TTC549 (cell line): Measurements from ENCODE around the gene CTNNA3.
"Not testable (repeated sequence)": the region's sequence is repeated elsewhere in the genome, so short reads cannot be mapped to it uniquely, and the experiment has no call there.

Experiments
- FAIRE-seq: peaks from 2 replicates; lab custom pipeline; 2012; peaks lifted over from hg19 to GRCh38; lab: Jason Lieb, UNC

CTNNA3 gene

DNA sequence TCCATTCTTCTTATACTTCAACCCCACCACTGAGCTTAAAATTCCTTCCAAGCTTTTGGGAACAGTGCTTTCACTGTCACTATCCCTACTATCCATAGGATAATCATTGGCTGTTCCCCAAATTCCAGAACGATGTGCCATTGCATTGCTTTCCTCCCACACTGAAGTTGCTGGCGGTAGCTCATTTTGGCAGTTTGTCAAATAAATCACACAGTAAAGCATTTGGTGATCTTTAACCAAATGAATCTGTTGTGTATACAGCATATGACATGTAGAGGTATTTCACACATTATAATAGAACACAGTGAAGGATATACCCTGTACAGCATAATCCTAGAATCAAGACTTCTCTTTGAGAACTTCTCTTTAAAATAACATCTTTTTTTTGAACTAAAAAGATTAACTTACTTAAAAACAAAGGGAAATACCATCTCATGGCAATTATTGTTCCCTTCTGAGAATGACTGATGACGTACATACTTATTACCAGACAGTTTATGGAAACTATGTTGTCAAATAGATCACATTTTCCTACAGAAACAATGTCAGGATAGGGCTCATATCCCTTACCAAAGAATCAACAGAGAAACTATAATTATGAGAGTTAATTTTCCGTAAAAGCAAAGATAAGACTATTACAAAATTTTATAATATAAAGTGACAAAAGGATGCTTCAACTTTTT lies 93.6 kb downstream of the CTNNA3 start:
- no peak for FAIRE-seq

DNA sequence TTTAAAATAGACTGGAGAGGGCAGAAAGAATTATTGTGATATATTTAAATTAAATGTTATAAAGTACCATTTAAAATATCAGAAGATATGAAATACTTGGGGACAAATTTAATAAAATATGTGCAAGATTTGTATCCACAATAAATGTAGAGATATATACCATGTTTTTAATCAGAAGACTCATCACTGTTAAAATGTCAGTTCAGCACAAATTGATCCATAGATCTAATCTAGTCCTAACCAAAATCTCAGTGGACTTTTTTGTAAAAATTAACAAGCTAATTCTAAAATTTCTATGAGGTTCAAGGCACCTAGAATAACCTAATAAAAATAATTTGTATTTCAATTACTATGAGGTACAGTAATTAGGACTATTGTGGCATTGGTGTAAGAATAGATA lies 96.4 kb downstream of the CTNNA3 start:
- FAIRE-seq, result no peak

DNA sequence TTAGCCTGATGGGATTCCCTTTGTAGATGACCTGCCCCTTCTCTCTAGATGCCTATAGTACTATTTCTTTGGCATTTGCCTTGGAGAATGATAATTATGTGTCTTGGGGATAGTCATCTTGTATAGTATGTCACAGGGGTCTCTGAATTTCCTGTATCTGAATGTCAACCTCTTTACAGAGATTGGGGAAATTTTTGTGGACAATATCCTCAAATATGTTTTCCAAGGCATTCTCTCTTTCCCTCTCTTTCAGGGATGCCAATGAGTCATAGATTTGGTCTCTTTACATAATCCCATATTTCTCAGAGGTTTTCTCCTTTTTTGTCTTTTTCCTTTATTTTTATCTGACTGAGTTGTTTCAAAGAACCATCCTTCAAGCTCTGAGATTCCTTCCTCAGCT lies 99.4 kb downstream of the CTNNA3 start:
- no peak for FAIRE-seq

DNA sequence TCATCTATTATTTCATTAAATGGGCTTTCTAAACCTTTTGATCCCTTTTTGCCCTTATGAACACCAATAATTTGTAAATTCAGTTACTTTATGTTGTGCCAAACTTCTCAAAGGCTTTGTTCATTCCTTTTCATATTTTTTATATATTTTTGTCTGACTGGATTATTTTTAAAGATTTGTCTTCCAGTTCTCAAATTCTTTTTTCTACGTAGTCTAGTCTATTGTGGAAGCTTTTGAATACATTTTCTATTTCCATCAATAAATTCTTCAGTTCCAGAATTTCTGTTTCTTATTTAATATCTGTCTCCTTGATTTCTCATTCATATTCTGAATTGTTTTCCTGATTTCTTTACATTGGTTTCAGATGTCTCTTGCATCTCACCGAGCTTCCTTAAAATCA lies 108.2 kb downstream of the CTNNA3 start:
- FAIRE-seq, result no peak

DNA sequence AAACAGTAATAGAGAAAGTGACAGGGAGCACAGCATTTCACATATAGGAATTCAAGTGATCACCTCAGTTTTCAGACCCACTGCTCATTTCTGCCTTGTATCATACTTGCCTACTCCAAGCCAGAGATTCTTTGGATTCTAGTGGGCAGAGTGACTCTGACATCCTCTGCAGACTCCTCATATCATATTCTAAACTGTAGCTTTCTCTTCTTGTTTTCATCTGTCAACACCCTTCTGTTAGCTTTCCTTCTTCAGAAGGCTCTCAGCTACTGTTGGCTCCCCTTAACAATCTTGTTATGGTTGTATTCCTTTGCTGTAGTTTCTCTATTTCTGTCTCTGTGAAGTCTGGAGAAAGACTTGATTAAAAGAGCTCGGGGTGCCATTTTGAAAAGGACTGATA lies 120.5 kb downstream of the CTNNA3 start:
- no peak for FAIRE-seq

DNA sequence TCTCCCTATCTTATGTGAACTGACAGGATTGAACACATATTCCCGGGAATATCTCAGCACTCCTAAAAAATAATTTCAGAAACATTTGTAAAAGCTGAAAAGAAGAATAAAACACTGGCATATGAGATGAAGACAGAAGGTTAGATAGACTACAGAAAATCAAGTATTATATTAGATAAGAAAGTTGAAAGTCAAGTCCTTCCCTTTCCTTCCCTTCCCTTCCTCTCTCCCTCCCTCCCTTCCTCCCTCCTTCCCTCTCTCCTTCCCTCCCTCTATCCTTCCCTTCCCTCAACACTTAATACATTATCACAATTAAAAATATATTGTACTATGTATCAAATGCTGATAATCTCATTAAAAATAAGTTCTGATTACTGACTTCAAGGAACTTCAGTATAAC lies 122.5 kb downstream of the CTNNA3 start:
- no peak for FAIRE-seq

DNA sequence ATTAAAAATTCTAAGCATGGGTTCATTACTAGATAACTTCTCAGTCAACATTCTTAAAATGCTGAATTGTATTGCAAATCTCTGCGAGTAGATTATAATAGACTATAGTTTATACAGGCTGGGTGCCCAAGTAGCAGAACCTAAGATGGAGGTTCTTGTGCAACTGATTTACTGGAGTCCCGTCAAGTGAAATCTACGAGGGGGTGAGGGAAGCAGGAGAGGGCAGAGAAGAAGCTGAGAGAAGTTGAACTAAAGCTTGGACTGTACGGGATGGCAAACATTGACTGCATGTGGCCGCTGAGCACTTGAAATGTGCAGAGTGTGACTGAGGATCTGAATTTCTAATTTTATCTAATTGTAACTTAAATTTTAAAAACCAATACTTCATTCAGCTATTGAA lies 124.5 kb downstream of the CTNNA3 start:
- no peak for FAIRE-seq

DNA sequence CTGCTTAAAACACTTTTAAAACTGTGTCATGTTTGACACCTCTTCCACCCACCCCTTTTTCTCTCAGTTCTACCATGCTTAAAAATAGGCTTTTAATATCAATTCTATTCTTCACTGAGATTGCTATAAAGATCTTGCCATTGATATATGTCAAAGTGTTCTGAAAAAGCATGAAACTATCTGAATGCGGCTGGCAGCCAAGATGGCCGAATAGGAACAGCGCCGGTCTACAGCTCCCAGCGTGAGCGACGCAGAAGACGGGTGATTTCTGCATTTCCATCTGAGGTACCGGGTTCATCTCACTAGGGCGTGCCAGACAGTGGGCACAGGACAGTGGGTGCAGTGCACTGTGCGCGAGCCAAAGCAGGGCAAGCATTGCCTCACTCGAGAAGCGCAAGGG lies 137.7 kb downstream of the CTNNA3 start:
- not testable (repeated sequence) for FAIRE-seq

DNA sequence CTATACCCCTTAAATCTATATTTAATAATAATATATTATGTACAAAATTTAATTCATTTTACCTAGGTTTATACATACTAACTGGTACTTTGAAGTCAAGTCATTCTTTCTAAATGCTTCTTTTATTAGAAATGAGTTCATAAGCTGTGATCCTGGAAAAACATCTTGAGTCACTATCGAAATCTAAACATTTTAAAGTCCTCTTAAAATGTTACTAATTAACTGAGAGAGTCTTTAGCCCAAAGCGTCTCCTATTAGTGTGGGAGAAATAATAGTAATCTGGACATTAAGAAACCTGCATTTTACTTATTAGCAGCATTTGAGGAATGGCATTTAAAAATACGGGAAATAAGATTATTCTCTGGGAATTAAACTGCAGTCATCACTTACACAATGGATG lies 142.7 kb downstream of the CTNNA3 start:
- FAIRE-seq, result no peak

DNA sequence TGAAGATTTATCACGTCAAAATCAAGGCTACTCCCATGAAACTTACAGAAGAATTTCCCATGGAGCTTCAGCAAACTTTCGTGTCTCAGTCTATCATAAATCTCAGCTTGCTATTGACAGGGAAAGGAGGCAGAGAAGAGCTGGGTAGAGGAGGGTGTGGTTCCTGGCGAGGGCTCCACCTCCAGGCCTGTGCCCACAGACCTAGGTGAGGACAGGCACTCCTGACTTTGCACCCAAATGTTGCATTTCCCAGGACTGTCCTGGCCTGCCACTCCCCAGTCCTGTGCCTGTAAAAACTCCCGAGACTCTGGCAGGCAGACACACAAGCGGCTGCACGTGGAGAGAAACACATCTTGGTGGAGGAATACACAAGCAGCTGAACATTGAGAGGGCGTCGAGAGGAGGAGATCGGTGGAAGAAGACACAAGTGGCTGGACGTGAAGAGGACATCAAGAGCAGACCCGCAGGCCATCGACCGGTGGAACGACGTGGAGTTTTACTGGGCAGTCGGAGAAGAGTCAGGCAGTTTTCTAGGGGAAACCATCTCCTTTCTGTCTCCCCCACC lies 145.1 kb downstream of the CTNNA3 start:
- FAIRE-seq, result no peak

DNA sequence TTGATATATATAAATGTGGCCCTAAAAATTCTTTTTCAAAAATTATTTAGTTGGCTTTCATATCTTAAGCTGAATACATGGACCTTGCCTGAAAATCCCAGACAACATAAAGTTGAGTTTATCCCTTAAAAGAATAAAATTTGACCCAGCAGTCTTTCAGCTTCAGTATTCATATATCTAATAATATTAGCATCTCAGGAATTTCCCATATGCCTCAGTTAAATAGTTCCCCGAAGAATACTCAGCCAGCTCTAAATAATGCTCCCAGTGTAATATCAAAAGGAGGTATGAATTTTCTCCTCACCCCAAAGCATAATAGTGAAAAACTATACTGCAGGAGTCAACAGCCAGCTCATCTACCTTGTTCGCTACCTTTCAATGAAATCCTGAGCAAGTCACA lies 145.9 kb downstream of the CTNNA3 start:
- no peak for FAIRE-seq

DNA sequence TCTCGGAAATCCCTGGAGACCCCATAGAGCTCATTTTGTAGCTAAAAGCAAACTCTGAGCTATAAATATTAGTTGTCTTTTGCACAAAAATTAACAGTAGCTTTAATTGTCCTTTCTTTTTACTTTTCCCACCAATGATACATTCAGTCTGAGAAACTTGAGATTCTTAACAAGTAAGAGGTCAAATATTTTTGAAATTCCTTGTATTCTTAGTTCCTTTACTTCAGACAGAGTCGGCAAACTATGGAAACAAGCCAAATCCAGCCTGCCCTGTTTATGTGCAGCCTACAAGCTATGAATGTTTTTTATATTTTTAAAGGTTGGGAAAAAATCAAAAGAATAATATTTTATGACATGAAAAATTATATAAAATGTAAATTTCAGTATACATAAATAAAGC lies 146.6 kb downstream of the CTNNA3 start:
- no peak for FAIRE-seq

DNA sequence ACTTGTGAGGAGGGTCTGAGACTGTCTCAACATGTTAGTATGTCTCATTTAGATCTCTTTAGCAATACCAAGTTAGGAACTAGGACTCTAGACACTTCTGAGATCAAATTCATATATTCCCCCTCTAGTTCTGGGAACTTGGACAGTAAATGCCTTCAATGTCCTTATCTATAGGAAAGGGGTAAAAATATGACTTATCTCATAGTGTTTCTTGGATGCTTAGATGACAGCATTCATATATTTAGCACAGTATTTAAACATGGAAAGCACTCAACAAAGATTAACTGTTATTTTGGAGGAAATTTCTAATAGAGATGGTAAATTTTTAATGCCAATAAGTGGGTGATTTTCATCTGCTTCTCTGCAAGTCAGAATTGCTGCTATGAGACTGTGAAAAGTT lies 154.6 kb downstream of the CTNNA3 start:
- FAIRE-seq, result no peak

DNA sequence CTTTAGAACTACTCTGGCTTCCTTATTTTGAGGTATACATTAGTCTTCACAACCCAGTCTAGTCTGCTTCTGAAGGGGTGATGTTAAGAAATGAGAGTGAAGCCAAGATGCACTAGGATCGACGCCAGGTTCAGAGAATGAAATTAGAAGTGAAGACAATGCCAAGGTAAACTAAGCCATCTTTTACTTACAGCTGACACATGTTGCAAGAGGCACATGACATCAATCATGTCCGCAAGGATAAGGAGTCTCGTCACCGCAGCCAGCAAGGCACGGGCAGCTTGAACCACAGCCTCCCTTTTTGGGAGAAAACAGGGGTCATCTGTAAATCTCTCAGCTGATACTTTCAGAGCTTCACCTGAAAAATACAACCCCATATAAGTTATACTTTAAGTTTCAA lies 156.7 kb downstream of the CTNNA3 start:
- no peak for FAIRE-seq

DNA sequence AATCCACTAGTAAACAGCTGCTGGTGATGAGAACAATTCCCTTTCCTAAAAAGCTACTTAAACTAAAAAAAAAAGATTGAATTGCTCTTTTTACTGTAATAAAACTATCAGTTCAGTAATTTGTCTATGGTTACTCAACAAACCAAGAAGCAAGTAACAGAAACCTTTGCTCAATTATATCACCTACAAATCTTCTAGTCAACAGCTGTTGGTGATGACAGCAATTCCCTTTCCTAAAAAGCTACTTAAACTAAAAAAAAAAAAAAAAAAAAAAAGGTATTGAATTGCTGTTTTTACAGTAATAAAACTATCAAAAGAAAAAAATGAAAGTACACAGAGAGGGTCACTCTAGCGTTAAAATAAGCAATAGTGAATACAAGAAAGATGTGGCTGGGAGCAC lies 158.1 kb downstream of the CTNNA3 start:
- FAIRE-seq, result no peak

DNA sequence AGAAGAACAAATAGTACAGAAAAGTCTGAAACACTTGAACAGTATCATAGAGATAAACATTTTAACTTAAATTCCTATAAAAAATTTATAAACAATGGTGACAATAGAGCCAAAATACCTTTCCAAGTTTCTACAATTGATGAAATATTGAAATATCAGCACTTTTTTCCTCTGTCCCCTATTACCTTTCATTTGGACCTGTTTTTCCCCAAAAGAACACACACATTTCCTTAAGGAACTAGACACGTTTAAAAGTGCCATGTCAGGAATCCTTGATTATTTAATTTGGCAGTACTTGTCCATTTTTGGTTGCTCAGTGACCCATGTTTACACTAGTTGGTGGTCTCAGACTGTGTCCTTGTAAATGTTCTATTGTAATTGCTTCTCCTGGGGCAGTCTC lies 162.6 kb downstream of the CTNNA3 start:
- FAIRE-seq, result no peak

DNA sequence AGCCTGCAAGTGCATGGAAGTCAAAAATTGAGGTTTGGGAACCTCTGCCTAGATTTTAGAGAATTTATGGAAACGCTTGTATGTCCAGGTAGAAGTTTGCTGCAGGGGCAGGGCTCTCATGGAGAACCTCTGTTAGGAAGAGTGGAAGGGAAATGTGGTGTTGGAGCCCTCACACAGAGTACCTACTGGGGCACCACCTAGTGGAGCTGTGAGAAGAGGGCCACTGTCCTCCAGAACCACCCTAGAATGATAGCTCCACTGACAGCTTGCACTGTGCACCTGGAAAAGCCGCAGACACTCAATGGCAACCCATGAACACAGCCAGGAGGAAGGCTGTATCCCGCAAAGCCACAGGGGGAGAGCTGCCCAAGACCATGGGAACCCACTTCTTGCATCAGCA lies 165.0 kb downstream of the CTNNA3 start:
- not testable (repeated sequence) for FAIRE-seq

DNA sequence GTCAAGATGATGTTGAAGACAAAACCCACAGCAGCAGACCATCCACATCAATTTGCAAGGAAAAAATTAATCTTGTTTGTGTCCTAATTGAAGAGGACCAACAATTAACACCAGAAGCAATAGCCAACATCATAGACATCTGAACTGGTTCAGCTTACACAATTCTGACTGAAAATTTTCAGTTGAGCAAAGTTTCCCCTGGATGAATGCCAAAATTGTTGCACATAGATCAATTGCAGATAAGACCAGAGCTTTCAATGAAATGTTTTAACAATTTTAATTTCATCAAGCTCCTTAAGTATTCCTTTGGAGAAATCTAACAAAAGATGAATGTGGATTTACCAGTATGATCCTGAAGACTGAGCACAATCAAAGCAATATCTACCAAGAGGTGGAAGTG lies 168.6 kb downstream of the CTNNA3 start:
- FAIRE-seq, result no peak

DNA sequence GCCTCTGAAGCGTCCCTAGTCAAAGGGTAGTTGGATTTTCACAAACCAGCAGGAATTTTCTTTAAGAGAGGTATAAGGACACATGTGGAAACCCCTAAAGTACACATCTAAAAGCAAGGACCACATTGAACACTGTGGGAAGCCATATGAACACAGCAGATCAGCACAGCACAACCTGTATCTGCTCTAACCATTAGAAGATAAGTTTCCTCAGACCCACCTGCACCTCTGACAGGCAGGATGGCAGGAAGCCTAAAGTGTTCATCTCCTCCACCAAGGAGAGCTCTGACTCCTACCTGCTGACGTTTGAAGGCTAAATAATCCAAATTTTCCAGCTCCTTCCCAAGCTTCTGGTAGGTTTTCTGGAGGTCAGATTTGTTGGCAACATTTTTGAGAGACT lies 174.4 kb downstream of the CTNNA3 start:
- no peak for FAIRE-seq

DNA sequence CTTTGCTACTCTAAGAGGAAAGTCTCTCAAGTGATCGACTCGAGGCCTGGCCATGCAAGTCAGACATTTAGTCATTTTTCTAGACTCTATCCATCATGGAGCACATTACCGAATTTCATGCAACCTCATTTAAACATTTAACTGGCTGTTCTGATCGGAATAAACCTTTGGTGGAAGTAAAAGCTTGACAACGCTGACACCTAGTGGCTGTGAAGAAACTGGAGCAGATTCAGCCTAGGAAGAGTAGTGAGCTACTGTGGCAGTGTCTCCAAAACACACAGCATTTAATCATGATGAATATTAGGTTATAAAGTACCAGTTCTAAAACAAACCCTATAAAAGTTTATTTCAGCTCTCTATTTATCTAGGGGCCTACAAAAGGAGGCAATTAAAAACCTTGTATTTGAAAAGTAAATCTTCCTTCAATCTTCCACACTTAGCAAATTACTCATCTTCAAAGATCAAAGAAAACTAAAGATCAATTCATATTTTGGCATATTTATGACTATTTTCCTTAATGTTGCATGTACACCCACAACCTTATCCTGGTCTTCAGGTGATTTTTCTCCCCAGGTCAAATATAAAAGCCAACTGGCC lies 175.0 kb downstream of the CTNNA3 start:
- FAIRE-seq, result peak; percentile 53

DNA sequence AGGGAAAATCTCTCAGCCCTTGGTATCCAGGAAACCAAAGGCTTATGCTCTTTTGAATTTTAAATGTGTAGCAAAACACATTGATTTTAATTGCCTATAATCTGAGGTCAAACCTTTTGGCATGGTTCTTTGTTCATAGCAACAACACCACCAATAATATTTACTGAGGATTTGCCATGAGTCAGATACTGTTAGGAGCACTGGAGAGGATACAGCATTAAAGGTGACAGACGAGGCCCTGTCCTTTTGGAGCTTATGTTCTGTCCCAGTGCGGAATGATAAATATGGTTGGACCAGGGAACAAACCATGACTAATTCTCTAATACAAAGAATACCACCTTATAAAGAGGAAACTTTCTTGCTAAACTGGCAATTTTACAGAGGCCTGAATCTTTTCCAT lies 176.6 kb downstream of the CTNNA3 start:
- no peak for FAIRE-seq

DNA sequence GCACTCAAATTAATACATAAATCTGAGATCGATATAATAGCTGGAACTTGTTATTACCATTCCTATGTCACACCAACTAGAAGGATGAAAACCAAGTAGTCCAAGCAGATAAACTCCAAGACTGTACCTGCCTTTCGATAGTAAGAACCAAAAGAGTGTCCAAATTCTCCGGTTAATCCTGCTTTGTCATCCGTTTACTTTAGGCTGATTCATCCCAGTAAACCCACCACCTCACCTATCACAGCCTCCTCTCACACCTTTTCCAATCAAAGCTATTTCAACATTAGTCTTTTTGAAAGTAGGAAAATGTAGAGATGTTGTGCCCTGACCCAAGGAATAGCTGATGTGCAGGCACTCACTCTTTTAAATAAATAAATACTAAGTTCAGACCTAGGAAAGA lies 177.2 kb downstream of the CTNNA3 start:
- FAIRE-seq, result no peak

DNA sequence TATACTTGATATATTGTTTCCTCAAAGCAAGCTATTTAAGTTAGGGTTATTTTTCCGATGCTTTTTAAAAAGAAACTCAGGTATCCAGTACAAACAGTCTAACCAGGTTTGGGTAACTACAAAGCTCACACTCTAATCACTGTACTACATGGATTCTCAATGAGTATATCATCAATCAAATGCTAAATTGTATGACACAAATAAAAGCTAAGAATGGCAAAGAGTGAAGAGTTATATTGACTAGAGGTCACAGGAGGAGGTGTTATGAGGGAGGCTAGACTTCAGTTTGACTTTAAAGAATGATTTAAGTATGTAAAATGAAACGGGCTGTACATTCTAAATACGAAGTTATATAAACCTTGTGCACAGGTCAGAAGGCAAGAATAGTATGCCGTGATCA lies 178.0 kb downstream of the CTNNA3 start:
- no peak for FAIRE-seq

DNA sequence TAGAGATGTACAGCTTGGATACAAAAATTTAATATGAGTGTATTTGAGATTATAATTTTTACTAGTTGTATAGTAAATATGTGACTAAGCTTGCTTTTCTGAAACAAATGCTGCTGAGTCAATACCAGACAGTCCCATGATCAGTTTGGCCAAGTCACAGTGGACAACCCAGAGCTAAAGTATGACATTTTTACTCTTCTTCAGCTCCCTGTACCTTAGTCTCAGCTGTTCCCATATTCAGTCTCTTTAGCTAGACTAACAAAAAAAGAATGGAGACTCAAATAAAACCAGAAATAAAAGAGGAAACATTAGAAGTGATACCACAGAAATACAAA lies 189.3 kb downstream of the CTNNA3 start:
- FAIRE-seq, result no peak
